HG03558 (cell line): ENCODE data around the gene WDR64.
"Not testable (repeated sequence)": the region's sequence is repeated elsewhere in the genome, so short reads cannot be mapped to it uniquely, and the experiment has no call there.

Source experiments
- ATAC-seq: cut with Tn5 transposase; IDR thresholded peaks from one replicate; pipeline ENCODE4 v1.9.1; 2021; ENCODE audit warnings: moderate number of reproducible peaks; ENCODE audit not compliant: unreplicated experiment; ENCODE audit errors: extremely low read depth

The WDR64 gene

DNA sequence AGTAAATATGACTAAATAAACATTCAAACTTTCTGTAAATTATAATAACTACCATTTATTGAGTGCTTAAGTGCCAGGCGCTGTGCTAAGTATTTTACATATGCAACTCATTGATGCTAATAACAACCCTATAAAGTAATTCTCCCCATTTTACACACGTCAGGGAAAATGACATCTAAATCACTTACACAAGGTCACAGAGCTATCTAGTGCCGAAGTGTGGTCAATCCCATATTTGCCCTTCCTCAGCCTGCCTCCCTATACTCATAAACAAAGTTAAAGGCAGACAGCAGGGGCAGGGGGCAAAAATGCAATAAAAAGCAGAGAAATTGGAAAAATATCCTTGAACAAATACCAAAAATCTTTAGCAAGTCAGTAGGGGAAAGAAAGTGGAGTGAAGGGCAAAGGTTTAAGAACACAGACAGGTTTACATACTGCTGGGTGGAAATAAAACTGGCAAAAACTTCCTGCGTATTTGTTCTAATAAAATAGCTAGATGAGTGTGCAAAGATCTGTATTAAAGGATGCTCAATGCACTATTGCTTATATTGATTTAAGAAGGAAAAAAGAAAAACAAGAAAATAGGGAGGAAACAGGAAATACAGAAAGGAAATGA lies 72.8 kb downstream of the WDR64 start:
- no peak for ATAC-seq

DNA sequence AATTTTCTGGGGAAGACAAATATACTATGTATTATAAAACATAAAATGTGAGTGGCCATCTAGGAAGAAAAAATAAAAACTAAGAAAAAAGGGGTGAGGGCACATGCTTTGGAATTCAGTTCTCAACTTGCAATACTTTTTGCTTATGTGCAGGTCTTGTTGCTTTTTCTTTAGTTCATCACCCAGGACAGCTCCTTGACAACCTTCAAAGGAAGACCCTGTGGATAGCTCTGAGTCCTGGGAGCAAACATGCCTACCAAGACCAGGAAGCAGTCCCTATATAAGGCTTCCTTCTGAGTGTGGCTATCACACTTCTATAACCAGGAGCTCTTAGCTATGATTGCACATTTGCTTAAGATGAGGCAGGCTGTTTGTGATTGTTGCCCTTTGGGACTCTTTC lies 78.0 kb downstream of the WDR64 start:
- ATAC-seq = no peak

DNA sequence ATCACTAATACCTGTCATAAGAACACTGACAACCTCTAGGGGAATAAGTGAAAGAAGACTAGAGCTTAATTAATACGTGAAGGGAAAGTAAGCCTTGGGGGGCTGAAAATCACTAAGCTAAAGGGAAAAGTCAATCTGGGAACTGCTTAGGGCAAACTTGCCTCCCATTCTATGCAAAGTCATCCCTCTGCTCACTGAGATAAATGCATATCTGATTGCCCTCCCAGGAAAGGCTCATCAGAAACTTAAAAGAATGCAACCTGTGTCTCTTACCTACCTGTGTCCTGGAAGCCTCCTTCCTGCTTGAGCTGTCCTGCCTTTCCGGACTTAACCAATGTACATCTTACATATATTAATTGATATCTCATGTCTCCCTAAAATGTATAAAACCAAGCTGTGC lies 81.8 kb downstream of the WDR64 start:
- ATAC-seq = no peak

DNA sequence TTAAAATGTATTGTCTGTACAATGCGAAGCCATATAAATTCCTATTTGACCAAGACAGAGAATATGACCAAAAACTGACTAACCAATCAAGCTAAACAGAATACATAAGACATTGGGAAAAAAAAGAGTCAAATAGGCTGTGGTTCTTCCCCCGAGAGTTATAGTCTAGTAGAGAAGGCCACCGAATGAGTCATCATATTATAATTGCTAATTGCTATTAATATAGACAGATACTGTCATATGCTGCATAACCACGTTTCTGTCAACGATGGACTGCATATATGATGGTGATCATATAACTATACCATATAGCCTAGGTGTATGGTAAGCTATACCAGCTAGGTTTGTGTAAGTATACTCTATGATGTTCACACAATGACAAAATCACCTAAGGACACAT lies 82.5 kb downstream of the WDR64 start:
- no peak for ATAC-seq

DNA sequence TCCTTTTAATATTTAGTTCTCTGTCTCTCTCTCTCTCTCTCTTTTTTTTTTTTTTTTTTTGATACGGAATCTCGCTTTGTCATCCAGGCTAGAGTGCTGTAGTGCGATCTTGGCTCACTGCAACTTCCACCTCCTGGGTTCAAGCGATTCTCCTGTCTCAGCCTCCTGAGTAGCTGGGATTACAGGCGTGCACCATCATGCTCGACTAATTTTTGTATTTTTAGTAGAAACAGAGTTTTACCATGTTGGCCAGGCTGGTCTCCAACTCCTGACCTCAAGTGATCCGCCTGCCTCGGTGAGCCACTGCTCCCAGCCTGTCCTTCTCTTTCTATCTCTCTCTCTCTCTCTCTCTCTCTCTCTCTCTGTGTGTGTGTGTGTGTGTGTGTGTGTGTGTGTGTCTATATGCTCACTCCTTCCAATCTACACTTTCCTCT lies 83.4 kb downstream of the WDR64 start:
- not testable (repeated sequence) for ATAC-seq

DNA sequence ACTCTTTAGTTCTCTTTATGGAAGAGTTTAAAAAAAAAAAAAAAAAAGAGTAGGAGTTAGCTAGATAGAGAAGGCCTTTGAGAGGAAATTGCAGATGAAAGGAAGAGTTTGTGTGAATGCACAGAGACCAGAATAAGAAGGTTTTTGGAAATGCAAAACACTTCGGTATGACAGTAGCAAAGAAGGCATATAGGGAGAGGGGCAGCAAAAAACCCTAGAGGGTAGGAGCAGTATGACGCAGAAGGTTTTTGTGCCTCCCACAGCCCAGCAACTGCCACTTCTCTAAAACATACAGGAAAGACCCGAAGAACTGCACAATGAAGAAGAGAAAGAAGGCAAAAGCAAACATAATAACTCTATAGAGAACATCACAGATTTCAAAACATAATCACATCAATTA lies 84.3 kb downstream of the WDR64 start:
- no peak for ATAC-seq

DNA sequence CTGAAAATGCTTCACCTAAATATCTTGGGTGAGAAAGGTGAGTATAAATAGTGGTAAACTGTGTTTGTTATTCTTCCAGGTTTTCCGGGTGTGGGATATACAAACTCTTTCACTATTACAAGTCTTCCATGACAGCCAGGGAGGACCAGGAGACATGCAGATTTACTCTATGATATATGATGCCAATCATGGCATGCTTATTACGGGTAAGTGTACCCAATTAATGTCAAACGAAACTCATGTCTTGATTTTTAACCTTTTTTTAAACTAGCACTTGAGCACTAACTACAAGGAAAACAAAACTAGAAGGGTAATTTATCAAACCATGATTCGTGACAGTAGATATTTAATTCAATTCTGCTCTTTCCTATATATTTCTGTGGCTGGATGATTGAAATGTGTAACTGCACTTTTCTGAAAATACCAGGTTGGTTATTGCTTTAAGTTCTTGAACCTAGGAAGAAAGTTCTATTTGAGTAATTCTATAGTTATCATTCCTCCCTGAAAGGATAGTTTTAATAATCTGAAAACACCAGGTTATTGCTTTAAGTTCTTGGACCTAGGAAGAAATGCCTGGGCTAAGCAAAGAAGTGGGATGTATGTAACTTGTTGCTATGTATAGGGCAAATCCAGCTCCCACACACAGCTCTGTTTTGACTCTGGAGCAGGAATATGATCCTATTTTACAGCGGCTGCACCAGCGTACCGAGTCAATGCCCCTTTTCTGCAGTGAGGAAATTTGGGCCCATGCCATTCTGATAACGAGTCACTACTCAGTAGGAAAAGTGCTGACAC lies 86.4 kb downstream of the WDR64 start:
- no peak for ATAC-seq

DNA sequence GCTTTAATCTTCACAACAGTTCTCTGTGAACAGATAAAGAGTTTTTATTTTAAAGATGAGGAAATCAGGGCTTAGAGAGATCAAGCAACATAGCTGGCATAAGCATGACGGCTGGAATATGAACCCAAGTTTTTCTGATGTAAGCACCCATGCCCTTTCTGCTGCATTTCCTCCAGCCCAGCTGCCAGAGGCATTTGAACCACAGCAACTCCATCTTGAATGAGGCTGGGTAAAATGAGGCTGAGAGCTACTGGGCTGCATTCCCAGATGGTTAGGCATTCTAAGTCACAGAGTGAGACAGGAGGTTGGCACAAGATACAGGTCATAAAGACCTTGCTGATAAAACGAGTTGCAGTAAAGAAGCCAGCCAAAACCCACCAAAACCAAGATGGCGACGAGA lies 90.0 kb downstream of the WDR64 start:
- no peak for ATAC-seq

DNA sequence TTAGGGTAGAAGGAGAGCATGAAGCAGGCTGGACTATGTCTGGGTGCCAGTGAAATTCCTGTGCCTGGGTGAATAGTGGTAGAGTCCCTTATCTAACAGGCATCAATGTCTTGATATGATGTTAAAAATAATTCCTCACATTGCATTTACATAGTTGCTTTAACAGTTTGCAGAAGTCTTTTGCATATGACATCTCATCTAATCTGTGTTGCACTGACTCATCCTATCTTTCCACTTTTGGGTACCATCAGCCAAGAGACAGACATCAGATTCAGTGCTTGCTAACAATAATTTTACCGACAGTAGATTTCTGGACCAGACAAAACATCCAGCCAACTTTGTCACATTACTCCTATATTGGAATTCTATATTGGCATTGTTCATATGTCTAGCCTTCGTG lies 92.5 kb downstream of the WDR64 start:
- ATAC-seq = no peak

DNA sequence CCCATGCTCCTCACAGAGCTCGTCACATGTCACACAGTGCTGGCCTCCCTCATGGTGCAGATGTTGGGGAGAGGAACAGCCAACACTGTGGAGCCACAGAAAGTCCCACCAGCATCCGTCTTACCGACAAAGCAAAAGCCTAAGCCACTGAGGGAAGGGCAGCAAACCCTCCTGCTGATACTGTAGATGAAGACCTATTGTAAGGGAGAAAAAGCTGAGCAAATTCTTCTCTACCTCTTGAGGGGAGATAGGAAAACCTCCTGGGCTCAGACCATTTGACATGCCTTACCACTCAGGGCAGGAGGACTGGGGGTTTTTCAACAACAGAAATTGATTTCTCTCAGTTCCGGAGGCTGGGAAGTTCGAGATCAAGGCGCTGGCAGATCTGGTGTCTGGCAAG lies 95.9 kb downstream of the WDR64 start:
- no peak for ATAC-seq

DNA sequence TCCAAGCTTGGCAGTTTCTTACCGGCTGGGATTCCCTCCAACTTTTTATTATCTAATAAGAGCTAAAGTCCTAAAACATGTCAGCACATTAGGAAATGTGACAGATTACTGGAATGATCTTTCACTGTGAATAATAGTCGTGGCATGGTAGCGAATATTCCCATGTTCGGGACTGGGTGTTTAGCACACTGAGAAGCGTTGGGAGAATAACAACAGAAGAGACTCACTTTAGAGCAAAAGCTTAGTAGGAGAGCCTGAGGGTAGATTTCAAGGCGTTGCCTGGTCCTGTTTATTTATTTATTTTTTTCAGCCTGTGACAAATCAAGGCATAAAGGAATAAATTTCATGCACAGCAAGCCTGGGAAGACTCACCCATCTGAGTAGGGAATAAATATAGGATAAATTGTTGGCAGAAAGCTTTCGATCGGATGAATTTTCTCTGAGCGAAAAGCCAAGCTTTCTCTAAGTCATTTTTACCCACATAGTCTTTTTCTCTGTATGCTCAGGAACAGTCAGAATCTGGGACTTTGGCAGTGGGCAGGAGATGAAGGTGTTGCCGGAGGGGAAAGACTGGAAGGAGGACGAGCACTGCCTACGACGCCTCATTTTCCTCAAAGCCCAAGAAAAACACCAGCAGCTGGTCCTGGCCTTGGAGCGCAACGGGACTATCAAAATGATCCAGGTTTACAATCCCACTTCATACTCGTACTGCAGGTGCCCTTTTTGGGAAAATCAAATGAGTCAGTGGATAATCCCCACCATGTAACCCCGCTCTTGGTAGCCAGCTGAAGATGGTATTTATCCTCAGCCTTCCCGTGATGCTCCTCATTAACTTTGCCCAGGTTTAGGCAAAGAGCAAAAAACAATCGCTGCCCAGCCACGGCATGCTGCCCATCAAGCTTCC lies 97.2 kb downstream of the WDR64 start:
- no peak for ATAC-seq

DNA sequence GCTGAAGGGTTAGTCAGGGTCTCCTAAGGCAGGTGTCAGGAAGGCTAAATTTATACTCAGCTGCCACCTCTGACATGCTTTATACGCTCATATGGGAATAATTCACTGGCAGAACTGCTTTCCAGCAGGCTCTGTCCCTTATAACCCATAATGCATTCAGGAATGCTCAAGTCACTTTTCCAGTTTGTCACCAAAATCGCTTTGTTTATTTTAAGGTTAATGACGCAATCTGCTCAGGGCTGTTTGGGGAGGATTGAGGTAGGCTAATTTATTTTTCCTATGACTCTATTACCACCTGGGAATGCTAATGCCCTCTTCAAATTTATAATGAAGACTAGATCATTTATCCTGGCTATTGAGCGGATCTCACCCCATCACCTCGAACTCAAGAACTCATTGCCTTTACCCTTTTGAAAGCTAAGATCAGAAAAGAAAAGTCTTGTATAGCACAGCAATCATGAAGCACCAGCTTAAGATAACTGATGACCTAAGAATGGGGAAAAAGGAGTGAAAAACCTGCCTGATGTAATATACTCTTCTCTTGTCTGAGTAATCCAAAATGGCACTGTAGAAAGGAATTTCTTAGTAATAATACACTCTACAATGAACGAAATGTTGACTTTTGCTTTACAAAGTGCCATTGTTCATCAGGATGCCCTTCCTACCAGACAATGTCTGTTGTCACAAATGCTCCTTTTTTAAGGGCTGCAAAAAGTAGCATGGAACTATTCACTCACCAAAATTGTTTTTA lies 98.0 kb downstream of the WDR64 start:
- ATAC-seq = no peak

DNA sequence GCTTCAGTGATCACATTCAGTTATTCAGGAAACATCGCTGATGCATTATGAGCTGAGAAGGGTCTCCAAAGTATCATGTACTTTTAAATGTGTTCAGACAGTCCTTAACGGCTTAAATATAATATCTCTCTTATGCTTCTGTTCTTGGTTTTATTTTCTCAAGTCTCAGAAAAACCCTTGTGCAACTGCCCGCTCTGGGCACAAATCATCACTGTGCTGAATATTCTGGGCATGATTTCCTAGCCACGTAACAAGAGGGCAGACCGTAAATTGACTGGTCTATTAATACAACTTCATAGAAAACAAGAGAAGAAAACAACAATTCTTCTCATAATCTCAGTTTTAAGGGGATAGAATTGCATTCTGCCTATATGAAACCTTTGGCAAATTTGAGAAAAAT lies 99.4 kb downstream of the WDR64 start:
- no peak for ATAC-seq

DNA sequence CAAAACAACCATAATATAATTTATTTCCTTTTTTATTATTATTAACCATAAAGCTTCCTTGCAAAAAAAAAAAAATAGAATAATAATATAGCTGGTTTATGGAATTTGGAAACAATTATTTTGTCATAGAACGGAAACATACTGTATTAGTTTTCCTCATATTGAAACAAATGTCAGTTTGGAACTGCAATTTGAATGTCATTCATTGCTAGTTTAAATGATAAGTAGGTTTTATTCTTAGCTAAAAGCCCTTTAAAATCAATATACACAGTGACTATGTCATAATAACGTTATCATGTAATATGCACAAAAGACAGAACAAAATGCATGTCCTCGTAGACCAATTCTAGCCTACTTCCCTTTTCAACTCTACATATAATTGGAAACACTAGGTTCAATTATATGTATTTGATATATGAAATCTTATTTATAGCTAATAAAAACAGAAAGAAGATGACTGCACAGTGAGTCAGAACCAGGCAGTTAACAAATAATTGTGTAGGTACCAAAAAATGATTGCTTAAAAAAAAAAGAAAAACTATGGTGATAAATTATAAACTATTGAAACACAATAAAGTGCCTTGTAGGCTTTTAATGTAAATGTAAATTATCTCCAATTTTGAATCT lies 110.7 kb downstream of the WDR64 start:
- no peak for ATAC-seq

DNA sequence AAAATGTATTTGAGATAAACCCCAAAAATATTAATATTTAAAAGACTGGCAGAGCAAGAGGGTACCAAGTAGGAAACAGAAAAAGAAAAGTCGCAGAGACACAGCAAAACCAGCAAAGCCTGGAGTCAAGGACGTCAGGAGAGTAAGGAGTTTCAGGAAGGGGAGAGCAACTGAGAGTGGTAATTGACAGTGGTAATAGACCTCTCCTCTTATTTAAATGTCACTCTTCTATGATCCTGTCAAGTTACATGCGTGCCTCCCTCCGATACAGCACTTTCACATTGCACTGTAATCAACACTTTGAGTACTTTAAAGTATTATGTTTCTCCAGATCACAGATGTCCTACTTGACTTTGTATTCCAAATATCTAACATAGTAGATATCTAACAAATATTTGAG lies 113.3 kb downstream of the WDR64 start:
- no peak for ATAC-seq

DNA sequence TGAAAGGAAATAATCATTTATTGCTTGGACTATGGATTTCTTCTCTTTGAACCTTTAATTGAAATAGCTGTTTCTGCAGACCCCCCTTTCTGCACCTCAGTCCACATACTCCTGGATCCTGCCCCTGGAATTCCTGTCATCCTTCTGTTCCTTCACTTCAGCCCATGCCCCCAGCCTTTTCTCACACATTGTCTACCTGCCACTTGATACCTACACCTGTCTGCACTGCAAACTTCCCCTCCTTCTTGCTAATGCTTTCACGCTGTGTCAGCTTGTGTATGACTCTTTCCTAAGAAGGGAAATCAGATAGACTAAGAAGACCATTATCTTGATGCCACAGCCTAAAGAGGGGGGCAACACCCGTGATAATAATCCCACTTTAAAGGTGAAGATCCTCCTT lies 115.7 kb downstream of the WDR64 start:
- ATAC-seq = no peak

DNA sequence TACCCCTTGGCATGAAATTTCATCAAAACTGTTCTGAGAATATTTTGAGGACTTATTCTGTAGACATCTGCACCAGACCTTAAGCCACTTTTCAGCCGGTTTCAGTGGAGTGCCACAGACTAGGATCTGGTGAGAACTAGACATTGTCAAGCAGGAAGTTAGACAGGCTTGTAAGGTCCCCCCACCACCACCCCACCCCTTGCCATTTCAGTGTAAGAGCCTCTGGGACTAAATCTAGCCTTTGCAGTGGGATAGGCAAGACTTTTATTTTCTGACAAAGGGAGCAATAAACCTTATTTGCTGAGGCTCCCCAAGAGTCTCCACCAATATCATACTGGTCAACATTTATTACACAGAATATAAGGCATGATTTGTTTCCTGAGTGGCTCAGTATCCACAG lies 118.0 kb downstream of the WDR64 start:
- ATAC-seq = no peak

DNA sequence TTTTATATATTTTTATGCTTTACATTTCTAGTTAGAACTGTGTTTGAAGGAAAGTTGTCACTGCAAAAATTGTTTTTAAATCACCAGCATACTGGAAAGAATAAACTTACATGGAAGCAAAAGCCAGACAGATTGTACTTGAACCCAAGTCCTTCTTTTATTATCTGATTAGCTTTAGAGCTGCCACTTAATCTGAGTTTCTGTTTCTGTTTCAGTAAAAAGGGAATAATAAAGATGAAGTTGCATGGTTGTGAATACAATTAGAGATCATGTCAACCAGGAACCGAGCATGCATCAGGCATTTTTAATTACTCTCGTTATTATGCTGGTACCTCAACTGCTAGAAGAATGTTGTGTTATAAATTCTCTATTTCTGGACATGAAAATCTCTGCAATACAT lies 119.0 kb downstream of the WDR64 start:
- ATAC-seq = no peak

DNA sequence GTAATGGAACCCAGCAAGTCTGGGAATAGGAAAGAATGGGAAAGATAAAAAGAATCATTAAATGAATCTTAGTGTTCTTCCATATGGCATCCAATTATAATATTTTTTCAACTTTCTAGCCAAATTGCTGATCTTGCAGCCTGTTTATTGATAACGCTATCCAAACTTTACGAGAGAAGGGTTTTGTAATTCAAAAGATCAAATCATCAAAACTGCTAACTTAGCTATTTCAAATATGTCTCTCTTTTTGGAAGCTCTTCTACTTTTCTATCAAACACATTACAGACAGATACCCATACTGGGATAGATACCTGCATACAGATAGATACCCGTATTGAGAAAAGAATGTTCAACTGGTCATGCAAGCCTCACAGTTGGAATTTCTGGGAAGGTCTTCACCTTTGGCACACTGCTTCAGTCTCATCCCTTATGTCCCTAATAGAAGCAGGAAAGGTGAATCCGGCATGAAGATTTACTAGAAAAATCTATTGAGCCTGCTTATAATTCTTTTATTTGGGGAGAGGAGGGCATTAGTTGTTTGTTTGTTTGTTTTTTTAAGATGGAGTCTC lies 120.9 kb downstream of the WDR64 start:
- ATAC-seq = no peak

DNA sequence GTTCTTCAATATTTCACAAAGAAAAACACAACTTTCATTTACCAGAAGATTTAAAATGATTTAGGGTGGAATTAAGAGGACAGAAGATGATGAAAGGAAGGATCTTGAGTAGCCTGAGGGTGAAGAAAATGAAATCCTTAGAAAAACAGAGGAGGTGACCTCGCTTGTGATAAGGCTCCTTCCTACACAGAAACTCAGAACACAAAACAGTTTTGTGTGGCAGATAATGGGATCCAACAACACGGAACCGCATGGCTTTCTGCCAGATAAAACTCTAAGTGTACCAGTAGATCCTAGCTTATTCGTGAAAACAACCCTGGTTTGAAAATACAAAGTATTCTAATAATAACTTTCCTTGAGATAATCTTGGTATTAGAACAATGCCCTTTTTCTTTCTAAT lies 121.9 kb downstream of the WDR64 start:
- ATAC-seq = no peak
